OCI-LY1 (cell line): Measurements from ENCODE around the gene FOXS1.

ENCODE experiments used
- EZH2 ChIP-seq: fragments of 200-600 bp; sonication (generic), shearing (Covaris generic); IDR thresholded peaks from 2 replicates; pipeline ENCODE4 v1.8.0; 2017; ENCODE audit warnings: borderline replicate concordance, mixed run types, mild to moderate bottlenecking, antibody characterized with exemption, low read length, moderate library complexity, mixed read lengths
- TF ChIP-seq, protein P1 (sequence below): fragments of 200-600 bp; sonication (generic), shearing (Covaris generic); IDR thresholded peaks from 2 replicates; pipeline ENCODE4 v1.5.1; 2017; ENCODE audit warnings: mild to moderate bottlenecking, antibody characterized with exemption, low read length, moderate library complexity, mixed read lengths

DNA sequence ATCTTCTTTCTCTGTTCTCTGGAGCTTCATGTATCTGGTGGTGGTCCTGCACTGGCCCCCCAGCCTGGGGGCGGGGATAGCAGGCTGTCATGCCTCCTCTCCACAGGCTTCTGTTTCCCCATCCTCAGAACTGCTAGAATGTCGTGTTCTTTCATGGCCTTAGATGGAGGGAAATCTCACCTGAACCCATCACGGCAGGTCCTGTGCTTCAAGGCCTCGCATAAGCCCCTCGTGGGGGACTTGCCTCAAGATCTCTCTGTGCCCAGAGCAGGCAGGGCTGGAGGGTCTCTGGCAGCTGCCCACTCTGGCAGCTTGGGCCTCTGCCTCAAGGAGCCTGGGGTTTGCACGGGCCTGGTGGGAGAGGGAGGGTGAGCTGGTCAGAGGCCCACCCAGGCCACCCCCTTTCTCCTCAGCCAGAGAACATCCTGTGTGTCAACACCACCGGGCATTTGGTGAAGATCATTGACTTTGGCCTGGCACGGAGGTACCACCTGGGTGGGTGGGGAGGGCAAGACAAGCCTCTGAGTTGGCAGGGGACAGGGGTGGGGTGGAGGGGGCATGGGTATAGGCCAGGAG, 14.9 kb downstream of the FOXS1 start:
- TF ChIP-seq, protein P1, sequence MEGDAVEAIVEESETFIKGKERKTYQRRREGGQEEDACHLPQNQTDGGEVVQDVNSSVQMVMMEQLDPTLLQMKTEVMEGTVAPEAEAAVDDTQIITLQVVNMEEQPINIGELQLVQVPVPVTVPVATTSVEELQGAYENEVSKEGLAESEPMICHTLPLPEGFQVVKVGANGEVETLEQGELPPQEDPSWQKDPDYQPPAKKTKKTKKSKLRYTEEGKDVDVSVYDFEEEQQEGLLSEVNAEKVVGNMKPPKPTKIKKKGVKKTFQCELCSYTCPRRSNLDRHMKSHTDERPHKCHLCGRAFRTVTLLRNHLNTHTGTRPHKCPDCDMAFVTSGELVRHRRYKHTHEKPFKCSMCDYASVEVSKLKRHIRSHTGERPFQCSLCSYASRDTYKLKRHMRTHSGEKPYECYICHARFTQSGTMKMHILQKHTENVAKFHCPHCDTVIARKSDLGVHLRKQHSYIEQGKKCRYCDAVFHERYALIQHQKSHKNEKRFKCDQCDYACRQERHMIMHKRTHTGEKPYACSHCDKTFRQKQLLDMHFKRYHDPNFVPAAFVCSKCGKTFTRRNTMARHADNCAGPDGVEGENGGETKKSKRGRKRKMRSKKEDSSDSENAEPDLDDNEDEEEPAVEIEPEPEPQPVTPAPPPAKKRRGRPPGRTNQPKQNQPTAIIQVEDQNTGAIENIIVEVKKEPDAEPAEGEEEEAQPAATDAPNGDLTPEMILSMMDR = no peak
- no peak for TF ChIP-seq EZH2
